ENCODE measurements around the gene VCAN. TPM values are rescaled to one million over a fixed set of nuclear protein-coding genes. Genes with fewer than 3 reads are reported as not detected.

The VCAN gene
- total RNA-seq, 8 experiments from 2014 or later, result 3.5 to 611 (median 61.0) TPM

- peaks cover 8 to 19% of the 10 kb centered on the region in 2 donors for H3K4me1 ChIP-seq (replicated peaks in 1 of 2)
- H3K4me3 ChIP-seq, result peak overlapping the region; percentile 44 to 57 (median 49)
- WGBS, 10 experiments, result 0% methylated on average over 1 of the region's 5 CpGs; no CpG with 5 or more reads in 8 of the 10 experiments
- in situ Hi-C loops (cut with MboI; ENCODE audit: low pct_unique_long_range_greater_than_20kb in 2 of 9, low sequenced_read_pairs in 9 of 9, unreplicated experiment in 9 of 9), result loop anchor here in 1 of 9 experiments (25.0 kb wide), 1 partner anchor 1110 kb away; no protein-coding TSS in a partner anchor
- no peak for ATAC-seq (replicated peaks in 6 of 8)
- H3K27ac ChIP-seq, result peak overlapping the region; percentile 46 to 73
These were observed 616 bp downstream of the VCAN start for GRCh38 chr5:83472213-83472507.

- ATAC-seq (replicated peaks in 6 of 8), result peak; percentile 27 to 65 (median 54)
- H3K27ac ChIP-seq, result peak overlapping the region; percentile 46 to 73
- peaks cover 8 to 19% of the 10 kb centered on the region in 2 donors for H3K4me1 ChIP-seq (replicated peaks in 1 of 2)
- 0 to 5% (median 2%) methylated on average over 4 to 15 of the region's 54 CpGs; no CpG with 5 or more reads in 6 of the 10 experiments for WGBS, 10 experiments
- H3K4me3 ChIP-seq, result peak overlapping the region; percentile 44 to 57 (median 49)
- in situ Hi-C loops (cut with MboI; ENCODE audit: low pct_unique_long_range_greater_than_20kb in 2 of 9, low sequenced_read_pairs in 9 of 9, unreplicated experiment in 9 of 9), result loop anchor here in 1 of 9 experiments (25.0 kb wide), 1 partner anchor 1110 kb away; no protein-coding TSS in a partner anchor
These were observed 1.2 kb downstream of the VCAN start for GRCh38 chr5:83472508-83473345.

GRCh38 chr5:83473346-83474160 is 2.0 kb downstream of the VCAN start:
- peak; percentile 64 to 84 (median 78) for ATAC-seq (replicated peaks in 6 of 8)
- in situ Hi-C loops (cut with MboI; ENCODE audit: low pct_unique_long_range_greater_than_20kb in 2 of 9, low sequenced_read_pairs in 9 of 9, unreplicated experiment in 9 of 9), result loop anchor here in 1 of 9 experiments (25.0 kb wide), 1 partner anchor 1111 kb away; no protein-coding TSS in a partner anchor
- H3K27ac ChIP-seq, result peak overlapping the region; percentile 46 to 73

GRCh38 chr5:83474161-83474796 is 2.7 kb downstream of the VCAN start:
- 0 to 10% (median 0%) methylated on average over 1 to 11 of the region's 46 CpGs; no CpG with 5 or more reads in 1 of the 10 experiments for WGBS, 10 experiments
- peak overlapping the region; percentile 44 to 57 (median 49) for H3K4me3 ChIP-seq
- in situ Hi-C loops (cut with MboI; ENCODE audit: low pct_unique_long_range_greater_than_20kb in 2 of 9, low sequenced_read_pairs in 9 of 9, unreplicated experiment in 9 of 9), result loop anchor here in 1 of 9 experiments (25.0 kb wide), 1 partner anchor 1112 kb away; no protein-coding TSS in a partner anchor
- H3K27ac ChIP-seq, result peak overlapping the region in 1 of 2 donors; percentile 13
- peaks cover 8 to 19% of the 10 kb centered on the region in 2 donors for H3K4me1 ChIP-seq (replicated peaks in 1 of 2)
- peak; percentile 45 to 63 (median 60) for ATAC-seq (replicated peaks in 6 of 8)

More at GRCh38 chr5:83473346-83474160, 2.0 kb downstream of the VCAN start:
- WGBS, 10 experiments, result 0 to 4% (median 0%) methylated on average over 2 to 17 of the region's 42 CpGs; no CpG with 5 or more reads in 2 of the 10 experiments
- Histone ChIP-seq H3K4me3 (peak overlapping the region; percentile 44 to 57 (median 49)), H3K4me1 (replicated peaks in 1 of 2) (peaks cover 8 to 19% of the 10 kb centered on the region in 2 donors)

GRCh38 chr5:83474991-83475390 is 3.4 kb downstream of the VCAN start:
- peak overlapping the region; percentile 44 to 57 (median 49) for H3K4me3 ChIP-seq
- WGBS, 10 experiments, result 0 to 31% (median 10%) methylated on average over 1 to 8 of the region's 8 CpGs; no CpG with 5 or more reads in 1 of the 10 experiments
- in situ Hi-C loops (cut with MboI; ENCODE audit: low pct_unique_long_range_greater_than_20kb in 2 of 9, low sequenced_read_pairs in 9 of 9, unreplicated experiment in 9 of 9), result loop anchor here in 1 of 9 experiments (25.0 kb wide), 1 partner anchor 1113 kb away; no protein-coding TSS in a partner anchor
- no peak for ATAC-seq (replicated peaks in 6 of 8)
- no peak overlapping the region for H3K27ac ChIP-seq
- peaks cover 8 to 19% of the 10 kb centered on the region in 2 donors for H3K4me1 ChIP-seq (replicated peaks in 1 of 2)

GRCh38 chr5:83475391-83475863 is 3.9 kb downstream of the VCAN start:
- Histone ChIP-seq H3K27ac (no peak overlapping the region), H3K4me1 (replicated peaks in 1 of 2) (peaks cover 8 to 17% of the 10 kb centered on the region in 2 donors), H3K4me3 (peak overlapping the region; percentile 44 to 57 (median 49))
- ATAC-seq (replicated peaks in 6 of 8), result no peak
- in situ Hi-C loops (cut with MboI; ENCODE audit: low pct_unique_long_range_greater_than_20kb in 2 of 9, low sequenced_read_pairs in 9 of 9, unreplicated experiment in 9 of 9), result no loop called here
- WGBS, 10 experiments, result 3 to 50% (median 19%) methylated on average over 1 to 5 of the region's 5 CpGs; no CpG with 5 or more reads in 1 of the 10 experiments

- 5 to 89% (median 32%) methylated on average over 1 to 5 of the region's 5 CpGs for WGBS, 10 experiments
- H3K4me1 ChIP-seq (replicated peaks in 1 of 2), result peaks cover 8 to 16% of the 10 kb centered on the region in 2 donors
- peak overlapping the region in 2 of 5 donors; percentile 50 to 57 for H3K4me3 ChIP-seq
- no peak for ATAC-seq (replicated peaks in 6 of 8)
- H3K27ac ChIP-seq, result no peak overlapping the region
- in situ Hi-C loops (cut with MboI; ENCODE audit: low pct_unique_long_range_greater_than_20kb in 2 of 9, low sequenced_read_pairs in 9 of 9, unreplicated experiment in 9 of 9), result no loop called here
These were observed 4.6 kb downstream of the VCAN start for GRCh38 chr5:83475935-83476814.

- no peak overlapping the region for H3K4me3 ChIP-seq
- no peak overlapping the region for H3K27ac ChIP-seq
- in situ Hi-C loops (cut with MboI; ENCODE audit: low pct_unique_long_range_greater_than_20kb in 2 of 9, low sequenced_read_pairs in 9 of 9, unreplicated experiment in 9 of 9), result no loop called here
- no peaks in the 10 kb centered on the region for H3K4me1 ChIP-seq (replicated peaks in 1 of 2)
- WGBS, 10 experiments, result 10 to 100% (median 87%) methylated on average over 1 of the region's 1 CpG; no CpG with 5 or more reads in 4 of the 10 experiments
- no peak for ATAC-seq (replicated peaks in 6 of 8)
These were observed 11.4 kb downstream of the VCAN start for GRCh38 chr5:83482961-83483360.

GRCh38 chr5:83484294-83484693 is 12.8 kb downstream of the VCAN start:
- WGBS, 10 experiments, result 19 to 100% (median 91%) methylated on average over 1 to 2 of the region's 2 CpGs

GRCh38 chr5:83485842-83486241 is 14.3 kb downstream of the VCAN start:
- no peak overlapping the region for H3K27ac ChIP-seq
- ATAC-seq (replicated peaks in 6 of 8), result no peak
- in situ Hi-C loops (cut with MboI; ENCODE audit: low pct_unique_long_range_greater_than_20kb in 2 of 9, low sequenced_read_pairs in 9 of 9, unreplicated experiment in 9 of 9), result no loop called here
- no peaks in the 10 kb centered on the region for H3K4me1 ChIP-seq (replicated peaks in 1 of 2)
- 67 to 100% (median 97%) methylated on average over 1 to 3 of the region's 4 CpGs; no CpG with 5 or more reads in 4 of the 10 experiments for WGBS, 10 experiments
- H3K4me3 ChIP-seq, result no peak overlapping the region

More at GRCh38 chr5:83484294-83484693, 12.8 kb downstream of the VCAN start:
- Histone ChIP-seq H3K27ac (no peak overlapping the region), H3K4me3 (no peak overlapping the region), H3K4me1 (replicated peaks in 1 of 2) (no peaks in the 10 kb centered on the region)
- ATAC-seq (replicated peaks in 6 of 8), result no peak
- in situ Hi-C loops (cut with MboI; ENCODE audit: low pct_unique_long_range_greater_than_20kb in 2 of 9, low sequenced_read_pairs in 9 of 9, unreplicated experiment in 9 of 9), result no loop called here

GRCh38 chr5:83487155-83487554 is 15.6 kb downstream of the VCAN start:
- in situ Hi-C loops (cut with MboI; ENCODE audit: low pct_unique_long_range_greater_than_20kb in 2 of 9, low sequenced_read_pairs in 9 of 9, unreplicated experiment in 9 of 9), result no loop called here
- WGBS, 10 experiments, result 20 to 100% (median 86%) methylated on average over 1 of the region's 1 CpG; no CpG with 5 or more reads in 2 of the 10 experiments
- ATAC-seq (replicated peaks in 6 of 8), result no peak
- Histone ChIP-seq H3K4me1 (replicated peaks in 1 of 2) (no peaks in the 10 kb centered on the region), H3K4me3 (no peak overlapping the region), H3K27ac (no peak overlapping the region)

Measured in motor neuron (in vitro differentiated cells).